Measurements from ENCODE around the gene ATP8A2.

GRCh38 chr13:25377244-25377962, 5.6 kb downstream of the ATP8A2 start:
- TF ChIP-seq CTCF (IDR thresholded peaks at IDR 0.05) (no peak), EZH2phosphoT487 (IDR thresholded peaks at IDR 0.05) (no peak), EZH2 (IDR thresholded peaks at IDR 0.05) (no peak)

Measured in neural progenitor cell (in vitro differentiated cells).